B cell (primary cell): ENCODE results near the gene MBNL2.

Experiments
- CTCF ChIP-seq: fragments of 200-600 bp; IDR thresholded peaks from one replicate; pipeline ENCODE4 v1.8.0; 2022; ENCODE audit warnings: antibody characterized with exemption, mild to moderate bottlenecking
- EZH2 ChIP-seq: IDR thresholded peaks from 2 replicates; pipeline ENCODE4 v1.6.1; 2012; ENCODE audit warnings: borderline replicate concordance, low read depth, mild to moderate bottlenecking, moderate library complexity, low read length; ENCODE audit not compliant: insufficient read depth, poor library complexity, severe bottlenecking

DNA sequence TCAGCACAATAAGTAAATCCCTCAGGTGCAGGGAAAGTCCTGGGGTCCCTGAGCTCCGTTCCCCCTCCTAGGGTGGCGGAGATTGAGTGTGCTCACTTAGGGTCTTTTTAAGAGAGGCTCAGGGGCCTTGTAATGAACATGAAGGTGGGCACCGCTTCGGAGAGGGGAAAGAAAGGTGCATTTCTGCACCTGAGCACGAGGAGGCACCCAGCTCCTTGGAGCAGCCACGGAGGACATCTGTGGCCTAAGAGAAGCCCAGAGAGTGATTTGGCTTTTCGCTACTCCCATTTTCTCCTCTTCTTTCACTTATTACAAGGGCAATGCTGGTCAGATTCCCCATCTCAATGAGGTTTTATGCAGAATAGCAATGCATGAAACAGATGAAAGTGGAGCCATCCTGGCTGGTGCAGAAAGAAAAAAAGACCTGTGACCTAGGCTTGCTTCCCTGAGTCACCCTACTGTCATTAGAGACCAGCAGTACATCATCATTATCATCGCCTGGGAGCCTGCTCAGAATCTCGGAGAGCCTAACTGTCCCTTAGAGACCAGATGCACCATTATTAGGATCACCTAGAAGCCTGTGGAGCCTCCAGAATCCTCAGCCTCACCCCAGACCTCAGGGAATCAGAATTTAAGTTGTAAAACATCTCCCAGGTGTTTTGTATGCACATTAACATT is 125.3 kb downstream of the MBNL2 start:
- TF ChIP-seq EZH2 (no peak), CTCF (no peak)
